Endothelial cell of umbilical vein (primary cell): Measurements from ENCODE around the gene PLD1. TPM values are rescaled to one million over a fixed set of nuclear protein-coding genes. Genes with fewer than 3 reads are reported as not detected.

Experiments used
- BruUV-seq: library from RNA; stranded (reverse); fragments of 400-500 nt; replicated peaks from 2 replicates; lab custom pipeline; 2021; lab: Mats Ljungman, UMichigan
- CTCF ChIA-PET: fragments of 300-600, 350-600 bp; sonication (Branson Sonifier 250); formaldehyde crosslinking; loops from one replicate; lab custom pipeline; 2021; ENCODE audit warnings: antibody characterized with exemption, inconsistent platforms; lab: Charles Lee
- POLR2A ChIA-PET: fragments of 300-600, 350-600 bp; sonication (Branson Sonifier 250); formaldehyde crosslinking; loops from one replicate; lab custom pipeline; 2021; ENCODE audit warnings: antibody characterized with exemption, inconsistent platforms; lab: Charles Lee
- DNase-seq: peaks from one replicate; pipeline ENCODE4 v3.0.0-alpha.2; 2011; ENCODE audit warnings: low read depth, low spot score
- FAIRE-seq: peaks from 2 replicates; lab custom pipeline; 2011; peaks lifted over from hg19 to GRCh38; lab: Jason Lieb, UNC
- H2AFZ ChIP-seq: 2 replicates; pipeline ENCODE4 v1.6.0; 2012; ENCODE audit warnings: low read depth, low read length, control low read depth, inconsistent platforms
- H3K27ac ChIP-seq: 2 replicates; pipeline ENCODE4 v1.5.1; 2011; ENCODE audit warnings: low read depth, mild to moderate bottlenecking, control low read depth, low read length, moderate library complexity; ENCODE audit not compliant: insufficient read depth
- H3K27me3 ChIP-seq, 2 experiments: 2 replicates each; pipeline versions ENCODE4 v1.6.0 to v1.6.1; 2011; ENCODE audit warnings: low read length in 2 of 2, mixed read lengths in 1 of 2; ENCODE audit not compliant: control insufficient read depth in 2 of 2, insufficient read depth in 2 of 2
- H3K36me3 ChIP-seq, 2 experiments: 2 replicates in 1 of 2; 3 replicates in 1 of 2; pipeline ENCODE4 v1.5.1; 2011; ENCODE audit warnings: low read length in 2 of 2, mild to moderate bottlenecking in 1 of 2, moderate library complexity in 1 of 2; ENCODE audit not compliant: control insufficient read depth in 2 of 2, insufficient read depth in 2 of 2; ENCODE audit errors: extremely low read depth in 1 of 2
- H3K4me1 ChIP-seq: 3 replicates; pipeline ENCODE4 v1.5.1; 2011; ENCODE audit warnings: mild to moderate bottlenecking, low read length; ENCODE audit not compliant: control insufficient read depth, insufficient read depth; ENCODE audit errors: extremely low read depth
- H3K4me2 ChIP-seq: 2 replicates; pipeline ENCODE4 v1.6.1; 2011; ENCODE audit warnings: low read length, control low read depth, mixed read lengths; ENCODE audit not compliant: insufficient read depth
- H3K4me3 ChIP-seq, 3 experiments: fragments of 200-600 bp in 1 of 3; sonication (generic), shearing (Covaris generic) in 1 of 3; replicated peaks in 1 of 3; 2 replicates each; pipeline ENCODE4 v1.5.1; 2011 to 2016; ENCODE audit warnings: control low read depth in 3 of 3, low read length in 3 of 3, mild to moderate bottlenecking in 2 of 3, inconsistent platforms in 1 of 3, low read depth in 1 of 3, moderate library complexity in 1 of 3; ENCODE audit not compliant: insufficient read depth in 1 of 3
- H3K79me2 ChIP-seq: 2 replicates; pipeline ENCODE4 v1.6.0; 2012; ENCODE audit warnings: low read length, inconsistent platforms; ENCODE audit not compliant: control insufficient read depth, insufficient read depth
- H3K9ac ChIP-seq: replicated peaks from 2 replicates; pipeline ENCODE3; 2011; ENCODE audit warnings: low read length, control low read depth; ENCODE audit not compliant: insufficient read depth; ENCODE audit errors: extremely low read depth
- H3K9me1 ChIP-seq: replicated peaks from 3 replicates; pipeline ENCODE4 v1.6.0; 2011; ENCODE audit warnings: mild to moderate bottlenecking, low read length; ENCODE audit not compliant: control insufficient read depth, insufficient read depth; ENCODE audit errors: extremely low read depth
- H3K9me3 ChIP-seq: replicated peaks from 2 replicates; pipeline ENCODE4 v1.5.1; 2012; ENCODE audit warnings: low read length, inconsistent platforms; ENCODE audit not compliant: control insufficient read depth, insufficient read depth
- H4K20me1 ChIP-seq: replicated peaks from 2 replicates; pipeline ENCODE3; 2011; ENCODE audit warnings: mild to moderate bottlenecking, low read length; ENCODE audit not compliant: control insufficient read depth, insufficient read depth; ENCODE audit errors: extremely low read depth
- CTCF ChIP-seq, 2 donors: IDR thresholded peaks; 1 replicate in 1 of 2; 2 replicates in 1 of 2; pipeline ENCODE4 v1.5.1; 2011; ENCODE audit warnings: low read length in 2 of 2, mild to moderate bottlenecking in 2 of 2, moderate library complexity in 2 of 2, control low read depth in 1 of 2, inconsistent platforms in 1 of 2, low read depth in 1 of 2; ENCODE audit not compliant: insufficient read depth in 1 of 2; ENCODE audit errors: extremely low read depth in 1 of 2
- EZH2 ChIP-seq: IDR thresholded peaks from 2 replicates; pipeline ENCODE4 v1.6.1; 2012; ENCODE audit warnings: borderline replicate concordance, low read depth, mild to moderate bottlenecking, moderate library complexity, low read length, inconsistent platforms; ENCODE audit not compliant: severe bottlenecking
- FOS ChIP-seq: IDR thresholded peaks from 2 replicates; pipeline ENCODE4 v1.6.1; 2011; ENCODE audit warnings: mild to moderate bottlenecking, low read length, moderate library complexity, borderline replicate concordance; ENCODE audit not compliant: insufficient read depth
- GATA2 ChIP-seq: IDR thresholded peaks from 2 replicates; pipeline ENCODE4 v1.7.0; 2011; ENCODE audit warnings: low read depth, mild to moderate bottlenecking, moderate library complexity, mixed read lengths, low read length; ENCODE audit not compliant: insufficient read length, insufficient read depth
- JUN ChIP-seq: IDR thresholded peaks from 2 replicates; pipeline ENCODE4 v1.6.1; 2011; ENCODE audit warnings: borderline replicate concordance, low read depth; ENCODE audit not compliant: insufficient read length, insufficient read depth
- MAX ChIP-seq: IDR thresholded peaks from 2 replicates; pipeline ENCODE4 v1.6.1; 2011; ENCODE audit not compliant: insufficient read depth, insufficient read length
- MYC ChIP-seq: IDR thresholded peaks from one replicate; pipeline ENCODE4 v1.6.1; 2011; ENCODE audit warnings: mild to moderate bottlenecking, low read depth, low read length
- POLR2AphosphoS5 ChIP-seq: IDR thresholded peaks from 2 replicates; pipeline ENCODE4 v1.6.1; 2012; ENCODE audit warnings: low read depth, mild to moderate bottlenecking, control low read depth, low read length, moderate library complexity; ENCODE audit not compliant: insufficient read depth
- dilution Hi-C: fragments of 300-500 bp; cut with MboI; formaldehyde crosslinking; loops from one replicate; pipeline ENCODE4 v1.15.0; 2019; ENCODE audit warnings: low sequenced_read_pairs; ENCODE audit not compliant: extremely low pct_ligation_motif_present
- intact Hi-C: fragments of 100-400 bp; cut with micrococcal nuclease; formaldehyde crosslinking; loops from one replicate; pipeline ENCODE4 v1.10.0; 2022
- polyA plus RNA-seq, 4 experiments: library from polyadenylated mRNA; depleted of rRNA in 3 of 4; stranded (reverse) in 3 of 4; unstranded in 1 of 4; fragments of >200 nt; gene quantifications; 2 replicates each; pipeline versions ENCODE4 v1.2.1 to v1.2.3, GENCODE V29; 2011 to 2012; ENCODE audit warnings: missing spikeins in 1 of 4
- total RNA-seq: library from RNA; stranded (reverse); gene quantifications from 2 replicates; pipeline ENCODE4 v1.2.3, GENCODE V29; 2021

Gene PLD1
- total and polyA plus RNA-seq, 2 donors (not counting 3 experiments of a cell fraction or from before 2014, with no cell fraction given): 42.0 to 108 TPM

GRCh38 chr3:171799501-171799900 is 10.8 kb downstream of the PLD1 start:
- intact Hi-C loops (no loop called here), dilution Hi-C loops (no loop called here)
- ChIA-PET POLR2A (no interaction called here), CTCF (no interaction called here)
- TF ChIP-seq JUN (no peak), MYC (no peak), GATA2 (no peak), CTCF (IDR thresholded peaks at IDR 0.05; ENCODE audit: extremely low read depth in 1 of 2, insufficient read depth in 1 of 2, low read depth in 1 of 2, low read length in 2 of 2) (no peak), MAX (no peak), EZH2 (no peak), FOS (no peak), POLR2AphosphoS5 (no peak)
- H3K27ac ChIP-seq: peak overlapping the region; percentile 26
- H3K9ac ChIP-seq: no peak overlapping the region
- H4K20me1 ChIP-seq: no peaks in the 10 kb centered on the region
- peaks cover 65% of the 10 kb centered on the region for H3K79me2 ChIP-seq
- no peaks in the 10 kb centered on the region for H3K9me1 ChIP-seq
- no peaks in the 10 kb centered on the region for H3K36me3 ChIP-seq
- H2AFZ ChIP-seq: no peak overlapping the region
- H3K4me1 ChIP-seq: peaks cover 62% of the 10 kb centered on the region
- DNase-seq (no peak), FAIRE-seq (no peak)
- H3K27me3 ChIP-seq: no peaks in the 10 kb centered on the region
- H3K4me2 ChIP-seq: no peak overlapping the region
- H3K4me3 ChIP-seq: no peak overlapping the region
- H3K9me3 ChIP-seq: no peaks in the 10 kb centered on the region
- no TSS peak for BruUV-seq
